ENCODE data around the gene PTK6.

GRCh38 chr20:63566395-63567135, 29.4 kb upstream of the PTK6 start:
- no peak for TF ChIP-seq POLR2A (IDR thresholded peaks at IDR 0.05; ENCODE audit: low read depth, low read length)
- TF ChIP-seq POLR2AphosphoS5 (IDR thresholded peaks at IDR 0.05; ENCODE audit: low read depth, low read length), result no peak
